ENCODE data around the gene GIT1. TPM values are rescaled to one million over a fixed set of nuclear protein-coding genes. Genes with fewer than 3 reads are reported as not detected.

The GIT1 gene
- total and polyA plus RNA-seq, 2 of the 13 experiments (the other 11 are each of a cell fraction or from before 2014, with no cell fraction given), result 14.2 to 30.8 TPM

DNA sequence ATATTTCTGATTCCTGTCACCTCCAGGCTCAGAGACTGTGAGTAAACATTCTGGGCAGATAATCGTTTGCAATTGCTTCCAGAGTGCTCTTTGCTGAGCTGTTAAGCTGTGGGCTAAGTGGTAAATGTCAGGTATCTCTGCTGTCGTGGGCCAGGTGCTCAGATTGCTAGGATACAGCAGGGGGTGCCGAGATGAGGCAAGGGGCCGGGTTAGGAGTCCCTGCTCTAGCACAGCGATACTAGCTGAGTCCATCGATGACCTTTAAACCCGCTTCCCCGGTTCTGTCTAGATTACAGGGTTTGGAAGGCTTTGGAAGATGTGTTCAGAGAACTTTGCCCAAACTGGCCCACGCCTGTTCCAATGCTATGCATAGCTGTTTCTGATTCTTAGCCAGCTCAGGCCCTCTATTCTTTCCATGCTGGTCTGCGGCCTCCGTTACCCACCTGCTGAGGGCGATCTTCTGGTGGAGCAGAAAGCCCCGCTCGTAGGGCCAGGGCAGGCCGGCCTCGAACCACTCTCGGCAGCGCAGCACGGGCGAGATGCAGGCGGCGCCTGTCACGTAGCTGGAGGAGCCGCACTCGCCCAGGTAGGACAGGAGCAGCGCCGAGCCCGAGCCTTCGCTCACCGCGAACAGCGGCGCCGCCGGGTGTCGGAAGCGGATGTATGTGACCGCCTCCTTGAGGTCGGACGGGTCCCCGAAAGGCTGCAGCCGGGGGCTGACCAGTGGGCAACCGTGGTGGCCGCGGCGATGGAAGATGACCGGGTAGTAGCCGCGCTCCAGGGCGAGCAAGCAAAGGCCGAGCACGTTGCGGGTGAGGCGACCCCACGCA lies 23.6 kb downstream of the GIT1 start (continued):
- TF ChIP-seq, protein P1, sequence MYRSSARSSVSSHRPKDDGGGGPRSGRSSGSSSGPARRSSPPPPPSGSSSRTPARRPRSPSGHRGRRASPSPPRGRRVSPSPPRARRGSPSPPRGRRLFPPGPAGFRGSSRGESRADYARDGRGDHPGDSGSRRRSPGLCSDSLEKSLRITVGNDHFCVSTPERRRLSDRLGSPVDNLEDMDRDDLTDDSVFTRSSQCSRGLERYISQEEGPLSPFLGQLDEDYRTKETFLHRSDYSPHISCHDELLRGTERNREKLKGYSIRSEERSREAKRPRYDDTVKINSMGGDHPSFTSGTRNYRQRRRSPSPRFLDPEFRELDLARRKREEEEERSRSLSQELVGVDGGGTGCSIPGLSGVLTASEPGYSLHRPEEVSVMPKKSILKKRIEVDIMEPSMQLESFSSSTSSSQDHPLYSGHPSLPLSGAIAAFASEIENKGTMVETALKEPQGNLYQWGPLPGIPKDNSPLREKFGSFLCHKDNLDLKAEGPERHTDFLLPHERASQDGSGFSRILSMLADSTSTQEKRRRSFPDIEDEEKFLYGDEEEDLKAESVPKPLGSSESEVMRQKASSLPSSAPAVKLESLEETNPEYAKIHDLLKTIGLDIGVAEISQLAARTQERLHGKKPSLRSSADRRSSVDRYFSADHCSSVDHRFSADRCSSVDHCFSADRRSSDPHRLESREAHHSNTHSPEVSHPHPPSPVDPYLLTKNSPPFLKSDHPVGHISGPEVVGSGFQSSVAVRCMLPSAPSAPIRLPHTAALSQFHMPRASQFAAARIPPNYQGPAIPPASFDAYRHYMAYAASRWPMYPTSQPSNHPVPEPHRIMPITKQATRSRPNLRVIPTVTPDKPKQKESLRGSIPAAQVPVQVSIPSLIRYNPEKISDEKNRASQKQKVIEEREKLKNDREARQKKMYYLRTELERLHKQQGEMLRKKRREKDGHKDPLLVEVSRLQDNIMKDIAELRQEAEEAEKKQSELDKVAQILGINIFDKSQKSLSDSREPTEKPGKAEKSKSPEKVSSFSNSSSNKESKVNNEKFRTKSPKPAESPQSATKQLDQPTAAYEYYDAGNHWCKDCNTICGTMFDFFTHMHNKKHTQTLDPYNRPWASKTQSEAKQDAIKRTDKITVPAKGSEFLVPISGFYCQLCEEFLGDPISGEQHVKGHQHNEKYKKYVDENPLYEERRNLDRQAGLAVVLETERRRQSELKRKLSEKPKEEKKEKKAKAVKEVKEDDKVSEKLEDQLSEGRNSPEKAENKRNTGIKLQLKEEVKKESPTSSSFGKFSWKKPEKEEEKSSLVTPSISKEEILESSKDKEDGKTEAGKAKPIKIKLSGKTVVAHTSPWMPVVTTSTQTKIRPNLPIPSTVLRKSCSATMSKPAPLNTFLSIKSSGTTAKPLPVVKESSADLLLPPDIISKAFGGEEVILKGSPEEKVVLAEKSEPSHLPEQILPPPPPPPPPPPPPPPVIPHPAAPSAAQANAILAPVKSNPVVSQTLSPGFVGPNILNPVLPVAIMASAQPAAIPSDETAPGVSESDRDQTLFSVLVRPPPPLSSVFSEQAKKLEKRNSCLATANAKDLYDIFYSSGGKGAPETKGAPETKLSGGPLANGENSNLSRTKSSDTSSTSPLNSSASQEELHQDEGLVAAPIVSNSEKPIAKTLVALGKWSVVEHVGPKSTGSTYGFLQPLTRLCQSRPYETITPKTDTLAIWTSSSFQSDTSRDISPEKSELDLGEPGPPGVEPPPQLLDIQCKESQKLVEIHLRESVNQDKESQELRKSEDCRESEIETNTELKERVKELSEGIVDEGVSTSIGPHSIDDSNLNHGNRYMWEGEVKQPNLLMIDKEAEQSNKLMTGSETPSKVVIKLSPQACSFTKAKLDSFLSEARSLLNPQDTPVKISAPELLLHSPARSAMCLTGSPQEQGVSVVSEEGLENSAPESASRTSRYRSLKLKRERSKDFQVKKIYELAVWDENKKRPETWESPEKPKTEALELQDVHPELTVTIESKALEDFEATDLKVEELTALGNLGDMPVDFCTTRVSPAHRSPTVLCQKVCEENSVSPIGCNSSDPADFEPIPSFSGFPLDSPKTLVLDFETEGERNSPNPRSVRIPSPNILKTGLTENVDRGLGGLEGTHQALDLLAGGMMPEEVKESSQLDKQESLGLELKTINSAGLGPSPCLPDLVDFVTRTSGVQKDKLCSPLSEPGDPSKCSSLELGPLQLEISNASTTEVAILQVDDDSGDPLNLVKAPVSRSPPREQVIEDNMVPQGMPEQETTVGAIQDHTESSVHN (CRISPR knock-in tag; IDR thresholded peaks at IDR 0.05), result no peak
- TF ChIP-seq DPF2 (CRISPR knock-in tag; IDR thresholded peaks at IDR 0.05; ENCODE audit: borderline replicate concordance, low read depth) (no peak), PHF20 (CRISPR knock-in tag; IDR thresholded peaks at IDR 0.05) (no peak), CHD2 (IDR thresholded peaks at IDR 0.05; ENCODE audit: low read depth, low read length) (no peak), ZBTB1 (CRISPR knock-in tag; IDR thresholded peaks at IDR 0.05; ENCODE audit: borderline replicate concordance) (no peak), EP300 (IDR thresholded peaks at IDR 0.05; ENCODE audit: low read depth in 2 of 2, low read length in 2 of 2) (no peak), EP300 (CRISPR knock-in tag; IDR thresholded peaks at IDR 0.05; ENCODE audit: borderline replicate concordance) (no peak), NCOA2 (CRISPR knock-in tag; IDR thresholded peaks at IDR 0.05) (no peak), KDM1A (CRISPR knock-in tag; IDR thresholded peaks at IDR 0.05) (no peak), KLF16 (CRISPR knock-in tag; IDR thresholded peaks at IDR 0.05) (no peak), ARID2 (CRISPR knock-in tag; IDR thresholded peaks at IDR 0.05; ENCODE audit: borderline replicate concordance) (peak; percentile 97; the same call in 1 of the 2 replicates), REPIN1 (CRISPR knock-in tag; IDR thresholded peaks at IDR 0.05; ENCODE audit: borderline replicate concordance, low read depth) (no peak; the same call in 1 of the 2 replicates), MIER3 (CRISPR knock-in tag; IDR thresholded peaks at IDR 0.05; ENCODE audit: borderline replicate concordance) (no peak), FOXK1 (CRISPR knock-in tag; IDR thresholded peaks at IDR 0.05; ENCODE audit: borderline replicate concordance, low read depth) (no peak; the same call in 1 of the 2 replicates)
- TF ChIP-seq, protein P2, sequence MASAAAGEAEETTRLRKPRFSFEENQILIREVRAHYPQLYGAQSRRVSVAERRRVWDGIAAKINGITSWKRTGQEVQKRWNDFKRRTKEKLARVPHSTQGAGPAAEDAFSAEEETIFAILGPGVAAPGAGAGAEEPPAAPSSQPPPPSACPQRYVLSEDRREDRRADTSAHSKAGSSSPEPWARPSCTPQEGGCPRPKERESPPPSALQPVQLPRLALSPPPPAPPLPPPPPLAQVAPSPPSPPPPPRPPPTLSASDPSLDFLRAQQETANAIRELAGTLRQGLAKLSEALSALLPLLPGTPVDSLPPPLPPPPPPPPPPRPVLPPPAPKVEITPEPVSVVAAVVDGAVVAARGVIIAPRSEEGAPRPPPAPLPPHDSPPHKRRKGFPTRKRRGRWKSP (CRISPR knock-in tag; IDR thresholded peaks at IDR 0.05), result peak; percentile 55; the same call in 1 of the 2 replicates
- TF ChIP-seq, protein P3, sequence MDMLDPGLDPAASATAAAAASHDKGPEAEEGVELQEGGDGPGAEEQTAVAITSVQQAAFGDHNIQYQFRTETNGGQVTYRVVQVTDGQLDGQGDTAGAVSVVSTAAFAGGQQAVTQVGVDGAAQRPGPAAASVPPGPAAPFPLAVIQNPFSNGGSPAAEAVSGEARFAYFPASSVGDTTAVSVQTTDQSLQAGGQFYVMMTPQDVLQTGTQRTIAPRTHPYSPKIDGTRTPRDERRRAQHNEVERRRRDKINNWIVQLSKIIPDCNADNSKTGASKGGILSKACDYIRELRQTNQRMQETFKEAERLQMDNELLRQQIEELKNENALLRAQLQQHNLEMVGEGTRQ (IDR thresholded peaks at IDR 0.05; ENCODE audit: low read depth, low read length), result no peak
- TF ChIP-seq, protein P3 (CRISPR knock-in tag; IDR thresholded peaks at IDR 0.05; ENCODE audit: borderline replicate concordance), result 0 out of 2 replicates have a peak, but pooled peaks have one; percentile 40
